HCT116 (cell line): ENCODE data around the gene GGA1. TPM values are rescaled to one million over a fixed set of nuclear protein-coding genes. Genes with fewer than 3 reads are reported as not detected.

Experiments
- ATAC-seq: fragments of 200-7000 bp; cut with Tn5 transposase; 2 replicates; pipeline ENCODE4 v1.9.1; 2020; ENCODE audit warnings: mild to moderate bottlenecking, moderate library complexity
- BruUV-seq: library from RNA; stranded (reverse); fragments of 400-500 nt; replicated peaks from 2 replicates; lab custom pipeline; 2021; lab: Mats Ljungman, UMichigan
- CTCF ChIA-PET: fragments of 300-600 bp; sonication (Branson Sonifier 250); formaldehyde crosslinking; loops from one replicate; lab custom pipeline; 2021; ENCODE audit warnings: antibody characterized with exemption; lab: Charles Lee
- POLR2A ChIA-PET: fragments of 300-600, 350-600 bp; sonication (Branson Sonifier 250); formaldehyde crosslinking; loops from one replicate; lab custom pipeline; 2021; ENCODE audit warnings: antibody characterized with exemption; lab: Charles Lee
- RAD21 ChIA-PET, 2 experiments: fragments of 300-600 bp; sonication (Branson Sonifier 250); formaldehyde crosslinking; loops; one replicate each; lab custom pipeline; 2023; ENCODE audit warnings: low total read pairs in 2 of 2; ENCODE audit not compliant: uncharacterized antibody in 2 of 2, unreplicated experiment in 2 of 2, low non-redundant PET in 1 of 2; lab: Charles Lee
- DNase-seq: peaks from one replicate; pipeline ENCODE4 v3.0.0-alpha.2; 2010; ENCODE audit warnings: low read depth, low spot score
- H2AFZ ChIP-seq: fragments of 200-600 bp; shearing (Covaris generic), sonication (generic); 2 replicates; pipeline ENCODE4 v1.6.1; 2017; ENCODE audit warnings: low read depth, mixed run types, mixed read lengths, antibody characterized with exemption, low read length; ENCODE audit not compliant: poor library complexity, severe bottlenecking
- H3K27ac ChIP-seq: 2 replicates; pipeline ENCODE4 v1.5.1; 2012; ENCODE audit warnings: low read depth, low read length
- H3K27me3 ChIP-seq: fragments of 200-600 bp; sonication (generic); 2 replicates; pipeline ENCODE4 v1.6.1; 2016; ENCODE audit warnings: mixed run types, low read length, mixed read lengths; ENCODE audit not compliant: insufficient read depth
- H3K36me3 ChIP-seq, 2 experiments: fragments of 200-500 bp in 1 of 2; fragments of 200-600 bp in 1 of 2; sonication (Bioruptor generic) in 1 of 2; sonication (generic) in 1 of 2; 2 replicates each; pipeline versions ENCODE4 v1.5.1 to v1.6.1; 2014 to 2016; ENCODE audit warnings: low read length in 2 of 2, inconsistent platforms in 1 of 2, mixed read lengths in 1 of 2, mixed run types in 1 of 2; ENCODE audit not compliant: insufficient read depth in 2 of 2, control insufficient read depth in 1 of 2
- H3K4me1 ChIP-seq, 2 experiments: fragments of 200-600 bp in 1 of 2; sonication (generic) in 1 of 2; 2 replicates each; pipeline versions ENCODE4 v1.5.1 to v1.6.1; 2012 to 2017; ENCODE audit warnings: low read length in 2 of 2, inconsistent platforms in 1 of 2, mild to moderate bottlenecking in 1 of 2, mixed read lengths in 1 of 2, mixed run types in 1 of 2, moderate library complexity in 1 of 2; ENCODE audit not compliant: insufficient read depth in 2 of 2, control insufficient read depth in 1 of 2
- H3K4me2 ChIP-seq: fragments of 200-600 bp; sonication (generic); 2 replicates; pipeline ENCODE4 v1.6.1; 2017; ENCODE audit warnings: mixed run types, low read length, mixed read lengths
- H3K4me3 ChIP-seq, 2 experiments: fragments of 200-600 bp in 1 of 2; sonication (generic) in 1 of 2; replicated peaks in 1 of 2; 2 replicates each; pipeline ENCODE4 v1.5.1; 2011 to 2016; ENCODE audit warnings: low read length in 2 of 2, control low read depth in 1 of 2, low read depth in 1 of 2, mild to moderate bottlenecking in 1 of 2, mixed read lengths in 1 of 2, mixed run types in 1 of 2
- H3K79me2 ChIP-seq: fragments of 200-600 bp; sonication (generic); 2 replicates; pipeline ENCODE4 v1.6.1; 2017; ENCODE audit warnings: mild to moderate bottlenecking, mixed run types, low read length, moderate library complexity, mixed read lengths; ENCODE audit not compliant: insufficient read depth
- H3K9ac ChIP-seq: fragments of 200-600 bp; sonication (generic); 2 replicates; pipeline ENCODE4 v1.6.1; 2016; ENCODE audit warnings: low read length, mixed read lengths
- H3K9me2 ChIP-seq: fragments of 200-600 bp; sonication (generic), shearing (Covaris generic); 2 replicates; pipeline ENCODE4 v1.6.1; 2017; ENCODE audit warnings: mixed run types, mild to moderate bottlenecking, moderate library complexity; ENCODE audit not compliant: insufficient read depth
- H3K9me3 ChIP-seq, 2 experiments: fragments of 200-500 bp in 1 of 2; fragments of 200-600 bp in 1 of 2; sonication (Bioruptor generic) in 1 of 2; sonication (generic) in 1 of 2; 2 replicates each; pipeline ENCODE4 v1.6.1; 2014 to 2017; ENCODE audit warnings: low read length in 2 of 2, mixed read lengths in 2 of 2, inconsistent platforms in 1 of 2, low read depth in 1 of 2, mild to moderate bottlenecking in 1 of 2, mixed run types in 1 of 2, moderate library complexity in 1 of 2; ENCODE audit not compliant: control insufficient read depth in 1 of 2, insufficient read depth in 1 of 2
- H4K20me1 ChIP-seq: fragments of 200-600 bp; sonication (generic), shearing (Covaris generic); 2 replicates; pipeline ENCODE4 v1.6.1; 2017; ENCODE audit warnings: mixed run types, mild to moderate bottlenecking, moderate library complexity; ENCODE audit not compliant: insufficient read depth
- ATF3 ChIP-seq: IDR thresholded peaks from 2 replicates; pipeline ENCODE4 v1.6.1; 2012
- CBX3 ChIP-seq: IDR thresholded peaks from 2 replicates; pipeline ENCODE4 v1.6.1; 2012; ENCODE audit warnings: low read depth
- CEBPB ChIP-seq: IDR thresholded peaks from 2 replicates; pipeline ENCODE4 v1.6.1; 2012; ENCODE audit warnings: low read depth
- CTCF ChIP-seq, 3 experiments: fragments of 200-600 bp in 1 of 3; sonication (generic) in 1 of 3; IDR thresholded peaks in 2 of 3; conservative IDR thresholded peaks in 1 of 3; 2 replicates each; pipeline ENCODE4 v1.5.1; 2012 to 2017; ENCODE audit warnings: low read depth in 2 of 3, low read length in 2 of 3, antibody characterized with exemption in 1 of 3, borderline replicate concordance in 1 of 3, control low read depth in 1 of 3, mild to moderate bottlenecking in 1 of 3, mixed read lengths in 1 of 3, mixed run types in 1 of 3, moderate library complexity in 1 of 3; ENCODE audit not compliant: insufficient read depth in 1 of 3
- ELF1 ChIP-seq: IDR thresholded peaks from 2 replicates; pipeline ENCODE4 v1.6.1; 2012; ENCODE audit warnings: low read depth, borderline replicate concordance
- EZH2 ChIP-seq: fragments of 200-600 bp; sonication (generic); IDR thresholded peaks from 2 replicates; pipeline ENCODE4 v1.6.1; 2017; ENCODE audit warnings: antibody characterized with exemption, mixed run types
- EZH2phosphoT487 ChIP-seq: fragments of 200-600 bp; IDR thresholded peaks from 2 replicates; pipeline ENCODE4 v1.6.1; 2018; ENCODE audit warnings: antibody characterized with exemption, borderline replicate concordance
- FOSL1 ChIP-seq: IDR thresholded peaks from 2 replicates; pipeline ENCODE4 v1.6.1; 2012; ENCODE audit warnings: low read depth
- JUND ChIP-seq: IDR thresholded peaks from 2 replicates; pipeline ENCODE4 v1.6.1; 2012
- MAX ChIP-seq: IDR thresholded peaks from 2 replicates; pipeline ENCODE4 v1.6.1; 2012
- POLR2A ChIP-seq: IDR thresholded peaks from 2 replicates; pipeline ENCODE4 v1.7.0; 2011; ENCODE audit warnings: borderline replicate concordance; ENCODE audit not compliant: insufficient read depth, insufficient read length; ENCODE audit errors: extremely low read depth
- REST ChIP-seq: IDR thresholded peaks from 2 replicates; pipeline ENCODE4 v1.6.1; 2012; ENCODE audit warnings: low read depth
- SIN3A ChIP-seq: IDR thresholded peaks from 2 replicates; pipeline ENCODE4 v1.6.1; 2012; ENCODE audit warnings: low read depth
- SP1 ChIP-seq: IDR thresholded peaks from 2 replicates; pipeline ENCODE4 v1.6.1; 2012; ENCODE audit warnings: low read depth
- YY1 ChIP-seq: IDR thresholded peaks from 2 replicates; pipeline ENCODE4 v1.6.1; 2011; ENCODE audit warnings: low read length, low read depth, moderate library complexity, mild to moderate bottlenecking; ENCODE audit not compliant: insufficient replicate concordance; ENCODE audit errors: extremely low read depth
- ZBTB33 ChIP-seq: IDR thresholded peaks from 2 replicates; pipeline ENCODE4 v1.6.1; 2011; ENCODE audit warnings: mild to moderate bottlenecking, low read length, moderate library complexity; ENCODE audit not compliant: insufficient replicate concordance; ENCODE audit errors: extremely low read depth
- ZFX ChIP-seq: fragments of 450-650 bp; IDR thresholded peaks from 2 replicates; pipeline ENCODE4 v1.6.1; 2017
- ZNF274 ChIP-seq: fragments of 200-500 bp; sonication (Bioruptor generic); IDR thresholded peaks from 2 replicates; pipeline ENCODE4 v1.6.1; 2014; ENCODE audit warnings: mild to moderate bottlenecking, low read depth, low read length, inconsistent platforms
- intact Hi-C: fragments of 100-400 bp; cut with micrococcal nuclease; formaldehyde crosslinking; loops from 2 replicates; pipeline ENCODE4 v1.10.0; 2022
- total RNA-seq: library from RNA; stranded (reverse); gene quantifications from one replicate; pipeline ENCODE4 v1.2.1, GENCODE V29; 2021; ENCODE audit not compliant: unreplicated experiment

GGA1 gene
- total RNA-seq, 1 experiment from 2014 or later = 89.8 TPM

- no peaks in the 10 kb centered on the region for H3K9me3 ChIP-seq
- H3K4me3 ChIP-seq = no peak overlapping the region
- H3K4me2 ChIP-seq = no peak overlapping the region
- H3K36me3 ChIP-seq = peaks cover 9 to 13% of the 10 kb centered on the region in 2 experiments; a peak in 3 of 4 replicates
- CTCF ChIA-PET = interaction anchor here (1.5 kb wide), 1 partner anchor 17 kb away, joined by 7 read pairs; no protein-coding TSS in a partner anchor
- no peaks in the 10 kb centered on the region for H3K27me3 ChIP-seq
- H3K9ac ChIP-seq = no peak overlapping the region
- DNase-seq = no peak
- H3K79me2 ChIP-seq = no peaks in the 10 kb centered on the region
- H3K4me1 ChIP-seq = no peaks in the 10 kb centered on the region; a peak in 1 of 4 replicates
- TF ChIP-seq REST (no peak), JUND (no peak), ZBTB33 (no peak), EZH2 (no peak), ZFX (no peak), CTCF (IDR thresholded peaks at IDR 0.05 in 2 of 3, conservative IDR thresholded peaks at IDR 0.05 in 1 of 3; ENCODE audit: borderline replicate concordance in 1 of 3, insufficient read depth in 1 of 3, low read depth in 2 of 3, low read length in 2 of 3) (no peak), FOSL1 (no peak), CEBPB (no peak), ZNF274 (no peak), EZH2phosphoT487 (no peak), MAX (no peak), SIN3A (no peak), CBX3 (no peak), YY1 (no peak), ATF3 (no peak), POLR2A (no peak), ELF1 (no peak), SP1 (no peak)
- TF ChIP-seq, all 23 proteins: peak for 0
- Histone ChIP-seq H3K9me2 (no peaks in the 10 kb centered on the region), H3K27ac (no peak overlapping the region), H4K20me1 (no peaks in the 10 kb centered on the region), H2AFZ (no peak overlapping the region)
- ATAC-seq = no peak
- no TSS peak for BruUV-seq
- intact Hi-C loops = no loop called here
- RAD21 ChIA-PET = no interaction called here
- POLR2A ChIA-PET = no interaction called here
These were observed 17.5 kb downstream of the GGA1 start for GRCh38 chr22:37626144-37626543.
